ENCODE results near the gene TRIM32. TPM values are rescaled to one million over a fixed set of nuclear protein-coding genes. Genes with fewer than 3 reads are reported as not detected.
"Not testable (repeated sequence)": the region's sequence is repeated elsewhere in the genome, so short reads cannot be mapped to it uniquely, and the experiment has no call there.

Gene TRIM32
- polyA plus RNA-seq, 1 donor (not counting 4 experiments of a cell fraction or from before 2014, with no cell fraction given) = 21.3 TPM

DNA sequence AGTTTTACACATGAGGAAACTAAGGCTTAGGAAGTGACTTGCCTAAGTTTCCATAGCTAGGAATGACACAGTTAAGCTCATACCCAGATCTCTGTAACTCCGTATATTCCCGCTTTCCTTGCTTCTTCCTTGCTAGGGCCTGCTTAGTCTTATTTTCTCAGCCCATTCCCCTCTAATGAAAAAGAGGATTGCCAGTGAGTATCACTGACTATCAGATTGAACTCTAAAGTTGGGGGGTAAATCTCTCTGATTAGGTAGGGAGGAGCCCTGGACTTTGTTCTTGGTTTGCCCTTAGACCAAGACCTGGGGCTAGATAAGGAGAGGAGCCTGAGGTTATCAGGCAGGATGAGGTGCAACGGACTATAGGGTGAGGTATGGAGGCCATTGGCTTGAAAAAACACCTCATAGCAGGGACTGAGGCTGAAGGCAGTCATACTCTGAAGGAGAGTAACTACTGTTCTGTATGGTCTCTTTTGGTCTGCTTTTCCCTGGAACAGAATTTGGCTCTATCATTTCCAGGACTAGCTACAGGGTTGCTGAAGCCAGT, 2.5 kb downstream of the TRIM32 start:
- no peak overlapping the region for H2AFZ ChIP-seq (ENCODE audit: control insufficient read depth, low read length)
- dilution Hi-C loops (cut with MboI; ENCODE audit: extremely low pct_ligation_motif_present, low sequenced_read_pairs) = no loop called here
- DNase-seq (ENCODE audit: low read depth, low spot score) (no peak), FAIRE-seq (no peak)
- H3K27ac ChIP-seq (ENCODE audit: control insufficient read depth, insufficient read depth, low read length) = no peak overlapping the region
- no peaks in the 10 kb centered on the region for H3K27me3 ChIP-seq (ENCODE audit: control insufficient read depth, extremely low read depth, insufficient read depth, low read length)
- no peak overlapping the region for H3K9ac ChIP-seq (ENCODE audit: control insufficient read depth, extremely low read depth, insufficient read depth, low read length)
- no peak for TF ChIP-seq EZH2 (IDR thresholded peaks at IDR 0.05; ENCODE audit: low read length)
- no peaks in the 10 kb centered on the region for H4K20me1 ChIP-seq (ENCODE audit: control insufficient read depth, extremely low read depth, insufficient read depth, low read length)
- H3K4me2 ChIP-seq (ENCODE audit: control insufficient read depth, extremely low read depth, insufficient read depth, low read depth, low read length) = no peak overlapping the region
- no peaks in the 10 kb centered on the region for H3K36me3 ChIP-seq (ENCODE audit: control insufficient read depth in 2 of 2, extremely low read depth in 1 of 2, insufficient read depth in 2 of 2, low read length in 2 of 2)
- peaks cover 62% of the 10 kb centered on the region for H3K79me2 ChIP-seq (ENCODE audit: control insufficient read depth, insufficient read depth, low read length)
- H3K9me3 ChIP-seq (ENCODE audit: control insufficient read depth, low read depth, low read length) = no peaks in the 10 kb centered on the region
- H3K4me3 ChIP-seq (ENCODE audit: control insufficient read depth in 2 of 3, extremely low read depth in 1 of 3, insufficient read depth in 2 of 3, low read depth in 1 of 3, low read length in 3 of 3) = no peak overlapping the region
- no peaks in the 10 kb centered on the region for H3K9me1 ChIP-seq (ENCODE audit: control insufficient read depth, extremely low read depth, insufficient read depth, low read length)
- H3K4me1 ChIP-seq (ENCODE audit: control insufficient read depth, extremely low read depth, insufficient read depth, low read length) = peaks cover 35% of the 10 kb centered on the region

DNA sequence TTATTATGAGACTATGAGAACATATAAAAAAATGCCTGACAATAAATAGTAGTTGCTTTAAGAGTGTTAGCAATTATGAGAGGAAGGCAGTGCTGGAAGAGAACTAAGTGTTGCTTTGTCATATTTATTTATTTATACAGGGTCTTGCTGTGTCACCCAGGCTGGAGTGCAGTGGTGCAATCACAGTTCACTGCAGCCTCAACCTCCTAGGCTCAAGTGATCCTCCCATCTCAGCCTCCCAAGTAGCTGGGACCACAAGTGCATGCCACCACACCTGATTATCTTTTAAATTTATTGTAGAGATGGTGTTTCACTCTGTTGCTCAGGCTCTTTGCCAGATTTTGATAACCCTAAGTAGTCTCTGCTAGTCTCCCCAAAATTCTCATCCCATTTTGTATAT, 3.7 kb downstream of the TRIM32 start:
- FAIRE-seq; H3K9ac ChIP-seq (ENCODE audit: control insufficient read depth, extremely low read depth, insufficient read depth, low read length); H3K4me2 ChIP-seq (ENCODE audit: control insufficient read depth, extremely low read depth, insufficient read depth, low read depth, low read length); H3K9me1 ChIP-seq (ENCODE audit: control insufficient read depth, extremely low read depth, insufficient read depth, low read length); H3K27me3 ChIP-seq (ENCODE audit: control insufficient read depth, extremely low read depth, insufficient read depth, low read length); dilution Hi-C loops (cut with MboI; ENCODE audit: extremely low pct_ligation_motif_present, low sequenced_read_pairs); H3K36me3 ChIP-seq (ENCODE audit: control insufficient read depth in 2 of 2, extremely low read depth in 1 of 2, insufficient read depth in 2 of 2, low read length in 2 of 2); H4K20me1 ChIP-seq (ENCODE audit: control insufficient read depth, extremely low read depth, insufficient read depth, low read length); H3K4me3 ChIP-seq (ENCODE audit: control insufficient read depth in 2 of 3, extremely low read depth in 1 of 3, insufficient read depth in 2 of 3, low read depth in 1 of 3, low read length in 3 of 3); H3K27ac ChIP-seq (ENCODE audit: control insufficient read depth, insufficient read depth, low read length); DNase-seq (ENCODE audit: low read depth, low spot score); H2AFZ ChIP-seq (ENCODE audit: control insufficient read depth, low read length); H3K9me3 ChIP-seq (ENCODE audit: control insufficient read depth, low read depth, low read length): not testable (repeated sequence)
- peaks cover 74% of the 10 kb centered on the region for H3K79me2 ChIP-seq (ENCODE audit: control insufficient read depth, insufficient read depth, low read length)
- H3K4me1 ChIP-seq (ENCODE audit: control insufficient read depth, extremely low read depth, insufficient read depth, low read length) = peaks cover 35% of the 10 kb centered on the region

DNA sequence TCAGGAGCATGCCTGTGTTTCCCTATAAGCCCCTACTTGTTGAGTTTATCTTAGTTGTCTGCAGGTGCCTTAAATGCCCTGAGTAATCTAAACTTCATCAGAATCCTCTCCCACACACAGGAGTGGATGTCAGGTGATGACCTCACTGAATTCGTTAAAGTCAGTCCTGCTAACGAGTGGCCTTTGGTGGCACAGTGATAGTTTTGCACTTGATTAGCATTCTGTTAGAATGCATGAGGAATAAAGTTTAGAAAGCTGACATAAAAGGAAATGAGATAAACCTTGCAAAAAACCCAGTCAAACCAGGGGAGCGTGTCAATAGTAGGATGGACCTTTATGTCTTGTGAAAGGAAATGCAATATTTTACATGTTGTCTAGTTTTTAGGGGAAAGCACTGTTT, 4.5 kb downstream of the TRIM32 start:
- Histone ChIP-seq H3K4me3 (ENCODE audit: control insufficient read depth in 2 of 3, extremely low read depth in 1 of 3, insufficient read depth in 2 of 3, low read depth in 1 of 3, low read length in 3 of 3) (no peak overlapping the region), H3K27me3 (ENCODE audit: control insufficient read depth, extremely low read depth, insufficient read depth, low read length) (no peaks in the 10 kb centered on the region), H2AFZ (ENCODE audit: control insufficient read depth, low read length) (no peak overlapping the region), H3K27ac (ENCODE audit: control insufficient read depth, insufficient read depth, low read length) (no peak overlapping the region), H3K9me1 (ENCODE audit: control insufficient read depth, extremely low read depth, insufficient read depth, low read length) (no peaks in the 10 kb centered on the region), H3K4me1 (ENCODE audit: control insufficient read depth, extremely low read depth, insufficient read depth, low read length) (peaks cover 33% of the 10 kb centered on the region), H3K79me2 (ENCODE audit: control insufficient read depth, insufficient read depth, low read length) (peaks cover 81% of the 10 kb centered on the region), H4K20me1 (ENCODE audit: control insufficient read depth, extremely low read depth, insufficient read depth, low read length) (no peaks in the 10 kb centered on the region), H3K9ac (ENCODE audit: control insufficient read depth, extremely low read depth, insufficient read depth, low read length) (no peak overlapping the region), H3K9me3 (ENCODE audit: control insufficient read depth, low read depth, low read length) (no peaks in the 10 kb centered on the region), H3K36me3 (ENCODE audit: control insufficient read depth in 2 of 2, extremely low read depth in 1 of 2, insufficient read depth in 2 of 2, low read length in 2 of 2) (no peaks in the 10 kb centered on the region), H3K4me2 (ENCODE audit: control insufficient read depth, extremely low read depth, insufficient read depth, low read depth, low read length) (no peak overlapping the region)
- FAIRE-seq = no peak
- dilution Hi-C loops (cut with MboI; ENCODE audit: extremely low pct_ligation_motif_present, low sequenced_read_pairs) = no loop called here
- DNase-seq (ENCODE audit: low read depth, low spot score) = no peak
- TF ChIP-seq, protein P1, sequence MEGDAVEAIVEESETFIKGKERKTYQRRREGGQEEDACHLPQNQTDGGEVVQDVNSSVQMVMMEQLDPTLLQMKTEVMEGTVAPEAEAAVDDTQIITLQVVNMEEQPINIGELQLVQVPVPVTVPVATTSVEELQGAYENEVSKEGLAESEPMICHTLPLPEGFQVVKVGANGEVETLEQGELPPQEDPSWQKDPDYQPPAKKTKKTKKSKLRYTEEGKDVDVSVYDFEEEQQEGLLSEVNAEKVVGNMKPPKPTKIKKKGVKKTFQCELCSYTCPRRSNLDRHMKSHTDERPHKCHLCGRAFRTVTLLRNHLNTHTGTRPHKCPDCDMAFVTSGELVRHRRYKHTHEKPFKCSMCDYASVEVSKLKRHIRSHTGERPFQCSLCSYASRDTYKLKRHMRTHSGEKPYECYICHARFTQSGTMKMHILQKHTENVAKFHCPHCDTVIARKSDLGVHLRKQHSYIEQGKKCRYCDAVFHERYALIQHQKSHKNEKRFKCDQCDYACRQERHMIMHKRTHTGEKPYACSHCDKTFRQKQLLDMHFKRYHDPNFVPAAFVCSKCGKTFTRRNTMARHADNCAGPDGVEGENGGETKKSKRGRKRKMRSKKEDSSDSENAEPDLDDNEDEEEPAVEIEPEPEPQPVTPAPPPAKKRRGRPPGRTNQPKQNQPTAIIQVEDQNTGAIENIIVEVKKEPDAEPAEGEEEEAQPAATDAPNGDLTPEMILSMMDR (optimal IDR thresholded peaks at IDR 0.05 in 1 of 3, IDR thresholded peaks at IDR 0.05 in 1 of 3, conservative IDR thresholded peaks at IDR 0.05 in 1 of 3; ENCODE audit: extremely low read depth in 1 of 3, insufficient read depth in 2 of 3, low read length in 3 of 3) = no peak

Measured in keratinocyte (primary cell).